ENCODE results near the gene CTNNA1. TPM values are rescaled to one million over a fixed set of nuclear protein-coding genes. Genes with fewer than 3 reads are reported as not detected.

Gene CTNNA1
- total and polyA plus RNA-seq, 2 donors from 2014 or later, result 177 to 463 TPM

DNA sequence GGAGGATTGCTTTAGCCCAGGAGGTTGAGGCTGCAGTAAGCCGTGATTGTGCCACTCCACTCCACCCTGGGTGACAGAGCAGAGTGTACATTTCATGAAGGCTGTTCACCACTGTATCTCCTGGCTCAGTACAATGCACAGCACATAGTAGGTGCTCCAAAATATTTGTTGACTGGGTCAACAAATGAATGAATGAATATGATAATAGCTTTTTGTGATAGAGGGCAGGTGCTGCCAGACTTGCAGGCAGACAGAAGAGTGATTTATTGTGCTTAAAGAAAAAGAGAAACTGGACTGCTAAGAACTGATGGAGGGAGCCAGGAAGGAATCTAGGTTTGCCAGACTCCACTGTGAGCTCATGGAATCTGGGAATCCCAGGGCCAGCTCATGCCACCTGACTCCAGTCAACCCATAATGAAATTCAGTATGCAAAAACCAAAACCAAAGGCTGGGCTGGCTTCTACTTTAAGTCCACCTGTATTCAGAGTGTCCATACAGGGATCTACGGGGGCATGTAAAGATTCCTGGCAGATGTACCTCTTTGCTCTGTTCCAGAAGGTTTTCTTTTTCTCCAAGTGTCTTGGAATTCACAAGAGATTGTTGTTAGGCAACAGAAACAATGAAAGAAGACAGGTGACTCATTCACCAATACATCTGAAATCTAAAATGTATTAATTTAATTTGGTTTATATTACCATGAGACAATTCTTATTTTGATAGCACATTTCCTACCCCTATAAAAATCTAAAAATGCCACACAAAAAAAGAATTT is 15.5 kb upstream of the CTNNA1 start:
- DNase-seq, result no peak
- TF ChIP-seq, protein P1, sequence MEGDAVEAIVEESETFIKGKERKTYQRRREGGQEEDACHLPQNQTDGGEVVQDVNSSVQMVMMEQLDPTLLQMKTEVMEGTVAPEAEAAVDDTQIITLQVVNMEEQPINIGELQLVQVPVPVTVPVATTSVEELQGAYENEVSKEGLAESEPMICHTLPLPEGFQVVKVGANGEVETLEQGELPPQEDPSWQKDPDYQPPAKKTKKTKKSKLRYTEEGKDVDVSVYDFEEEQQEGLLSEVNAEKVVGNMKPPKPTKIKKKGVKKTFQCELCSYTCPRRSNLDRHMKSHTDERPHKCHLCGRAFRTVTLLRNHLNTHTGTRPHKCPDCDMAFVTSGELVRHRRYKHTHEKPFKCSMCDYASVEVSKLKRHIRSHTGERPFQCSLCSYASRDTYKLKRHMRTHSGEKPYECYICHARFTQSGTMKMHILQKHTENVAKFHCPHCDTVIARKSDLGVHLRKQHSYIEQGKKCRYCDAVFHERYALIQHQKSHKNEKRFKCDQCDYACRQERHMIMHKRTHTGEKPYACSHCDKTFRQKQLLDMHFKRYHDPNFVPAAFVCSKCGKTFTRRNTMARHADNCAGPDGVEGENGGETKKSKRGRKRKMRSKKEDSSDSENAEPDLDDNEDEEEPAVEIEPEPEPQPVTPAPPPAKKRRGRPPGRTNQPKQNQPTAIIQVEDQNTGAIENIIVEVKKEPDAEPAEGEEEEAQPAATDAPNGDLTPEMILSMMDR (IDR thresholded peaks at IDR 0.05; ENCODE audit: borderline replicate concordance, extremely low read depth, insufficient read depth), result no peak
- H3K27me3 ChIP-seq (ENCODE audit: control insufficient read depth, insufficient read depth, low read length), result no peaks in the 10 kb centered on the region
- no peak overlapping the region for H3K9ac ChIP-seq (ENCODE audit: low read length in 3 of 3)
- H3K4me1 ChIP-seq (ENCODE audit: control insufficient read depth in 2 of 3, insufficient read depth in 2 of 3, low read depth in 1 of 3, low read length in 3 of 3), result no peaks in the 10 kb centered on the region
- H3K9me3 ChIP-seq (ENCODE audit: control insufficient read depth in 2 of 3, insufficient read depth in 1 of 3, low read length in 3 of 3), result no peaks in the 10 kb centered on the region
- H3K36me3 ChIP-seq (ENCODE audit: control insufficient read depth in 2 of 3, insufficient read depth in 3 of 3, low read length in 3 of 3), result no peaks in the 10 kb centered on the region
- FAIRE-seq, result no peak
- no peak overlapping the region for H3K4me3 ChIP-seq (ENCODE audit: low read length in 3 of 3)
- H3K27ac ChIP-seq (ENCODE audit: low read depth in 2 of 2, low read length in 2 of 2), result no peak overlapping the region
- intact Hi-C loops (cut with DNase I), result no loop called here

DNA sequence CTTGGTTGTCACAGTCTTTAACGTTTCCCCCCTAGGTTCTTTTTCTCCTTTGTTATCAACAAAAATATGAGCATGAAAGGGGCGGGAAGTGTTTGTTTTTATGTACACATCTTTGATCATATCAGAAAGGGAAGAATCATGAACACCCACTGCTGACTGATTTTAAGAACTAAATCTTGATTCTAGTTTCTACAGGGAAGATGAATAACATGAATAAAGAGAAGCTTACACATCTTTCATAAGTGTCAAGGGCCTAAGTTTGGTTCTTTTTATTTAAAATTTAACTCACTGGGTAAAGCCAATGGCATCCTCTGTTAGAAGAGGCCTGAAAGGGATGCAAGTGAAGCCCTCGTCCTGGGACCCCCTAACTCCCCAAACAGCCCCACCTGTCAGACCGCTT is 14.8 kb upstream of the CTNNA1 start:
- Histone ChIP-seq H3K4me3 (ENCODE audit: low read length in 3 of 3) (no peak overlapping the region), H3K9me3 (ENCODE audit: control insufficient read depth in 2 of 3, insufficient read depth in 1 of 3, low read length in 3 of 3) (no peaks in the 10 kb centered on the region), H3K27me3 (ENCODE audit: control insufficient read depth, insufficient read depth, low read length) (no peaks in the 10 kb centered on the region), H3K27ac (ENCODE audit: low read depth in 2 of 2, low read length in 2 of 2) (no peak overlapping the region), H3K4me1 (ENCODE audit: control insufficient read depth in 2 of 3, insufficient read depth in 2 of 3, low read depth in 1 of 3, low read length in 3 of 3) (no peaks in the 10 kb centered on the region), H3K36me3 (ENCODE audit: control insufficient read depth in 2 of 3, insufficient read depth in 3 of 3, low read length in 3 of 3) (no peaks in the 10 kb centered on the region), H3K9ac (ENCODE audit: low read length in 3 of 3) (no peak overlapping the region)
- intact Hi-C loops (cut with DNase I), result no loop called here
- DNase-seq (no peak), FAIRE-seq (no peak)
- TF ChIP-seq, protein P1 (IDR thresholded peaks at IDR 0.05; ENCODE audit: borderline replicate concordance, extremely low read depth, insufficient read depth), result no peak

DNA sequence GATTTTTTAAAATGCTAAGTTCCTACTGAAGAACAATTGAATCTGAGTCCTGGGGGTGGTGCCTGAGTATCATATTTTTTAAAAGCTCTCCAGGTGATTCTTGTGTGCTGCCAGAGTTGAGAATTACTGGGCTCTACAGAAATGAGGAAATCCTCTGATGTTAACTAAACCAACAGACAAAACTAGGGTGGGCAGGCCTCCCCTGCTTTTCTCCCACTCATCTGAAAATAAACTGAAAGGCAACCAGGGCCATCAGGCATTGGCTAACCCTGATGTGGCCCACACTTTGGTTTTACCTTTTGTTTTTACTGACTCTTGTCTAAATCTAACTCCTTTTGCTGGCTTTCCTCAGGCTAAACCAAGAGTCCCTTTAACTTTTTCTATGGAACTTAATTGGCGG is 13.3 kb upstream of the CTNNA1 start:
- no peak overlapping the region for H3K9ac ChIP-seq (ENCODE audit: low read length in 3 of 3)

More for the DNA sequence above, 13.3 kb upstream of the CTNNA1 start:
- no peak for DNase-seq
- FAIRE-seq, result no peak
- H3K27me3 ChIP-seq (ENCODE audit: control insufficient read depth, insufficient read depth, low read length), result no peaks in the 10 kb centered on the region
- H3K4me1 ChIP-seq (ENCODE audit: control insufficient read depth in 2 of 3, insufficient read depth in 2 of 3, low read depth in 1 of 3, low read length in 3 of 3), result no peaks in the 10 kb centered on the region
- intact Hi-C loops (cut with DNase I), result no loop called here
- H3K4me3 ChIP-seq (ENCODE audit: low read length in 3 of 3), result no peak overlapping the region
- H3K27ac ChIP-seq (ENCODE audit: low read depth in 2 of 2, low read length in 2 of 2), result no peak overlapping the region
- no peaks in the 10 kb centered on the region for H3K9me3 ChIP-seq (ENCODE audit: control insufficient read depth in 2 of 3, insufficient read depth in 1 of 3, low read length in 3 of 3)
- no peaks in the 10 kb centered on the region for H3K36me3 ChIP-seq (ENCODE audit: control insufficient read depth in 2 of 3, insufficient read depth in 3 of 3, low read length in 3 of 3)
- TF ChIP-seq, protein P1 (IDR thresholded peaks at IDR 0.05; ENCODE audit: borderline replicate concordance, extremely low read depth, insufficient read depth), result no peak

All from kidney (tissue), 14 donors.